ENCODE results near the gene NDUFB7. TPM values are rescaled to one million over a fixed set of nuclear protein-coding genes. Genes with fewer than 3 reads are reported as not detected.

The NDUFB7 gene
- total and polyA plus RNA-seq, 9 donors: 86.9 to 429 (median 153) TPM; not detected in 1

- no peak overlapping the region for H3K4me3 ChIP-seq
- TF ChIP-seq EP300 (IDR thresholded peaks at IDR 0.05) (no peak), POLR2A (IDR thresholded peaks at IDR 0.05) (no peak), CTCF (IDR thresholded peaks at IDR 0.05) (no peak)
- intact Hi-C loops (cut with DNase I): no loop called here
- H3K36me3 ChIP-seq: no peaks in the 10 kb centered on the region
- WGBS, 3 donors: 56 to 60% (median 59%) methylated on average over 6 of the region's 6 CpGs
- no peaks in the 10 kb centered on the region for H3K27me3 ChIP-seq
- DNase-seq: no peak
- no peaks in the 10 kb centered on the region for H3K9me3 ChIP-seq
- no peaks in the 10 kb centered on the region for H3K4me1 ChIP-seq (ENCODE audit: insufficient read depth)
- H3K27ac ChIP-seq: no peak overlapping the region
These were observed 46.1 kb downstream of the NDUFB7 start for GRCh38 chr19:14525729-14526128.

GRCh38 chr19:14520543-14520942, 51.3 kb downstream of the NDUFB7 start:
- H3K36me3 ChIP-seq: no peaks in the 10 kb centered on the region
- 91 to 93% (median 92%) methylated on average over 4 of the region's 4 CpGs for WGBS, 3 donors
- TF ChIP-seq EP300 (IDR thresholded peaks at IDR 0.05) (no peak), CTCF (IDR thresholded peaks at IDR 0.05) (no peak), POLR2A (IDR thresholded peaks at IDR 0.05) (no peak)
- H3K4me1 ChIP-seq (ENCODE audit: insufficient read depth): peaks cover 11% of the 10 kb centered on the region
- no peaks in the 10 kb centered on the region for H3K27me3 ChIP-seq
- no peaks in the 10 kb centered on the region for H3K9me3 ChIP-seq
- intact Hi-C loops (cut with DNase I): no loop called here
- no peak overlapping the region for H3K4me3 ChIP-seq
- H3K27ac ChIP-seq: no peak overlapping the region
- DNase-seq: no peak

- DNase-seq: peak in 4 of 5 donors; percentile 33 to 62 (median 47)
- 46 to 51% (median 46%) methylated on average over 2 of the region's 2 CpGs for WGBS, 3 donors
- intact Hi-C loops (cut with DNase I): no loop called here
- TF ChIP-seq CTCF (IDR thresholded peaks at IDR 0.05): no peak
- TF ChIP-seq EP300 (IDR thresholded peaks at IDR 0.05): no peak
- no peak for TF ChIP-seq POLR2A (IDR thresholded peaks at IDR 0.05)
- no peaks in the 10 kb centered on the region for H3K9me3 ChIP-seq
- peak overlapping the region; percentile 92 to 94 for H3K27ac ChIP-seq
- H3K36me3 ChIP-seq: no peaks in the 10 kb centered on the region
- no peak overlapping the region for H3K4me3 ChIP-seq
- no peaks in the 10 kb centered on the region for H3K27me3 ChIP-seq
- peaks cover 12% of the 10 kb centered on the region for H3K4me1 ChIP-seq (ENCODE audit: insufficient read depth)
These were observed 51.9 kb downstream of the NDUFB7 start for GRCh38 chr19:14519860-14520407.

- H3K4me3 ChIP-seq: no peak overlapping the region
- 81 to 83% (median 82%) methylated on average over 22 of the region's 22 CpGs for WGBS, 3 donors
- peak overlapping the region; percentile 92 to 94 for H3K27ac ChIP-seq
- no peak for TF ChIP-seq POLR2A (IDR thresholded peaks at IDR 0.05)
- TF ChIP-seq CTCF (IDR thresholded peaks at IDR 0.05): no peak
- TF ChIP-seq EP300 (IDR thresholded peaks at IDR 0.05): no peak
- DNase-seq: peak; percentile 31 to 65 (median 61)
- H3K27me3 ChIP-seq: no peaks in the 10 kb centered on the region
- intact Hi-C loops (cut with DNase I): no loop called here
- H3K4me1 ChIP-seq (ENCODE audit: insufficient read depth): peaks cover 12% of the 10 kb centered on the region
- H3K9me3 ChIP-seq: no peaks in the 10 kb centered on the region
- H3K36me3 ChIP-seq: no peaks in the 10 kb centered on the region
These were observed 52.5 kb downstream of the NDUFB7 start for GRCh38 chr19:14519245-14519859.
